Muscle of leg (tissue), 11 donors: ENCODE results near the gene GCGR. TPM values are rescaled to one million over a fixed set of nuclear protein-coding genes. Genes with fewer than 3 reads are reported as not detected.

ENCODE experiments used
- DNase-seq: peaks from one replicate; pipeline ENCODE4 v3.0.0; 2013
- H3K27ac ChIP-seq: one replicate; pipeline ENCODE4 v1.5.1; 2013; ENCODE audit warnings: mild to moderate bottlenecking, low read length, control low read depth
- H3K27me3 ChIP-seq: one replicate; pipeline ENCODE4 v1.6.1; 2013; ENCODE audit warnings: low read length; ENCODE audit not compliant: control insufficient read depth, insufficient read depth
- H3K36me3 ChIP-seq: one replicate; pipeline ENCODE4 v1.6.1; 2013; ENCODE audit warnings: low read length; ENCODE audit not compliant: control insufficient read depth, insufficient read depth
- H3K4me1 ChIP-seq: one replicate; pipeline ENCODE4 v1.6.1; 2013; ENCODE audit warnings: low read length; ENCODE audit not compliant: control insufficient read depth, insufficient read depth
- H3K4me3 ChIP-seq: one replicate; pipeline ENCODE4 v1.5.1; 2013; ENCODE audit warnings: low read length, control low read depth
- H3K9me3 ChIP-seq: replicated peaks from 2 replicates; pipeline ENCODE4 v1.6.1; 2013; ENCODE audit warnings: low read depth, low read length; ENCODE audit not compliant: control insufficient read depth
- WGBS: methylation state at CpG from one replicate; pipeline ENCODE4 v1.1.5; 2013; ENCODE audit warnings: missing lambda C conversion rate; ENCODE audit not compliant: insufficient coverage; 5-methylcytosine and 5-hydroxymethylcytosine counted together
- polyA plus RNA-seq, 8 donors: library from polyadenylated mRNA; unstranded; fragments of 120-200 nt; gene quantifications; one replicate each; pipeline versions ENCODE4 v1.2.1 to v1.2.3, GENCODE V29; 2013; ENCODE audit warnings: inconsistent platforms in 1 of 8, low replicate concordance in 1 of 8; ENCODE audit not compliant: insufficient read length in 8 of 8, insufficient read depth in 1 of 8
- total RNA-seq: library from RNA; stranded (reverse); fragments of 120-200 nt; gene quantifications from one replicate; pipeline ENCODE4 v1.2.4, GENCODE V29; 2013

GCGR gene
- total and polyA plus RNA-seq, 9 donors, result 0.10 to 0.21 (median 0.18) TPM; not detected in 5

DNA sequence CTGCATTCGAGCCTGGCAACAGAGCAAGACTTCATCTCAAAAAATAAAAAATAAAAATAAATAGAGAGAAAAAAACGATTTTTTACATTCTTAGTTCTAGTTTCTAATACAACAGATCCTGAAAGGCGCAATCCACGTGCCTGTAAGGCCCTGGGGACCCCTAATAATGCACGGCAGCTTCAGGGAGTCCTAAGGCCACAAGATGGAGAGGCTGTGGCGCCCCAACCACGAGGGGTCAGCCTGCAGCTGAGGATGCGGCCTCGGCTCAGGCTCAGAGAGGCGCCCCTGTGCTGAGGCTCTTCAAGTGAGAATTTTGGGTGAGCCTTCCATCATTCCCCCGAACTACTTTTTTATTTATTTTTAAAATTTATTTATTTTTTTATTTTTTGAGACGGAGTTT is 45.5 kb downstream of the GCGR start:
- H3K27me3 ChIP-seq, result no peaks in the 10 kb centered on the region
- H3K36me3 ChIP-seq, result peaks cover 86% of the 10 kb centered on the region
- DNase-seq, result no peak
- H3K9me3 ChIP-seq, result no peaks in the 10 kb centered on the region
- no peaks in the 10 kb centered on the region for H3K4me1 ChIP-seq
- WGBS, result 93% methylated on average over 5 of the region's 12 CpGs
- no peak overlapping the region for H3K4me3 ChIP-seq
- H3K27ac ChIP-seq, result no peak overlapping the region

GRCh38 chr17:81851423-81851822 is 47.5 kb downstream of the GCGR start:
- WGBS, result 91% methylated on average over 13 of the region's 16 CpGs
- no peaks in the 10 kb centered on the region for H3K27me3 ChIP-seq
- no peak overlapping the region for H3K4me3 ChIP-seq

GRCh38 chr17:81852237-81852636 is 48.3 kb downstream of the GCGR start:
- 90% methylated on average over 9 of the region's 12 CpGs for WGBS
- no peak for DNase-seq
- peaks cover 81% of the 10 kb centered on the region for H3K36me3 ChIP-seq
- no peak overlapping the region for H3K27ac ChIP-seq
- no peaks in the 10 kb centered on the region for H3K9me3 ChIP-seq
- H3K4me3 ChIP-seq, result no peak overlapping the region
- no peaks in the 10 kb centered on the region for H3K4me1 ChIP-seq
- no peaks in the 10 kb centered on the region for H3K27me3 ChIP-seq

More at GRCh38 chr17:81851423-81851822, 47.5 kb downstream of the GCGR start:
- peaks cover 83% of the 10 kb centered on the region for H3K36me3 ChIP-seq
- no peaks in the 10 kb centered on the region for H3K9me3 ChIP-seq
- no peak for DNase-seq
- H3K4me1 ChIP-seq, result no peaks in the 10 kb centered on the region
- H3K27ac ChIP-seq, result no peak overlapping the region

DNA sequence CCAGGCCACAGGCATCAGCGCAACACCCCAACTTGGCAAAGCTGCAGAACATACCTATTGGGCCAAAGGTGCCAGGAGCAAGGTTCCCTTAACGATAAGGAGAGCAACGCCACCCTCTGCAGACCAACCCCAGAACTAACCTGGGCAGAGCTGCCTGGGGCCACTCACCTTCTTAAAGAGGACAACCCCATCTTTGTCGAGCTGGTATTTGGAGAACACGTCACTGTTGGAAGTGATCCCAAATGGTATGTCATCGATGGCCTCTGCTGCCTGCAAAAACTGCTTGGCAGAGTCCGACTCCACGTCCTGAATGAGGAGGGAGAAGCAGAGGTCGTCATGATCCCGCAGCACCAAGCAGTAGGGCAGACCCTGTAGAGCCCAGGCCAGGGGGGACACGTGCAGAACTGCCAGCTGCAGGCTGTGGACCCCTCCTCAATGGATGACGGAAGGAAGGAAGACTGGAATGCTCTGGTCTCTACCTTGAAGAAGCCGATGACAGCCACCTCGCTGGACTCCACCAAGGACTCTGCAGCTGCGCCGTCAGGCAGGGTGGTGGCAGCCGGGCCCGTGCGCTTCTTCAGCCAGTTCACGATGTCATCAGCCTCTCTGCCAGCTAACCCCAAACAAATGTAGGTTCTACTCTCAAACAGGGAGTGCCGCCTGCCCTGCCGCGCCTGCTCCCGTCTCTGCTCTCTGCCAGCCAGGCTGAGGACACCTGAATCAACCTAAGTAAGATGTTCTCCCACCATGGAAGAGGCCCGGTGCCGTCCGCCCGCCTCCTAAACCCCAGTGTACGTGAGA is 51.2 kb downstream of the GCGR start:
- 82% methylated on average over 23 of the region's 29 CpGs for WGBS
- H3K4me1 ChIP-seq, result peaks cover 24% of the 10 kb centered on the region
- no peak for DNase-seq

GRCh38 chr17:81858170-81858966 is 54.4 kb downstream of the GCGR start:
- 77% methylated on average over 26 of the region's 30 CpGs for WGBS
- no peaks in the 10 kb centered on the region for H3K9me3 ChIP-seq
- no peaks in the 10 kb centered on the region for H3K27me3 ChIP-seq
- peak; percentile 39 for DNase-seq
- peak overlapping the region; percentile 88 for H3K27ac ChIP-seq
- peaks cover 41% of the 10 kb centered on the region for H3K4me1 ChIP-seq
- H3K36me3 ChIP-seq, result peaks cover 64% of the 10 kb centered on the region
- peak overlapping the region; percentile 66 for H3K4me3 ChIP-seq

More for the DNA sequence above, 51.2 kb downstream of the GCGR start:
- H3K4me3 ChIP-seq, result no peak overlapping the region
- H3K36me3 ChIP-seq, result peaks cover 86% of the 10 kb centered on the region
- no peak overlapping the region for H3K27ac ChIP-seq
- H3K27me3 ChIP-seq, result no peaks in the 10 kb centered on the region
- H3K9me3 ChIP-seq, result no peaks in the 10 kb centered on the region

- Histone ChIP-seq H3K4me3 (peak overlapping the region; percentile 66), H3K9me3 (no peaks in the 10 kb centered on the region), H3K27me3 (no peaks in the 10 kb centered on the region), H3K4me1 (peaks cover 41% of the 10 kb centered on the region), H3K27ac (peak overlapping the region; percentile 88), H3K36me3 (peaks cover 64% of the 10 kb centered on the region)
- 62% methylated on average over 20 of the region's 23 CpGs for WGBS
- no peak for DNase-seq
Measured at GRCh38 chr17:81858967-81859905, 55.3 kb downstream of the GCGR start.

GRCh38 chr17:81859906-81860755 is 56.2 kb downstream of the GCGR start, which contains the start of gene P4HB:
Gene P4HB (minus strand): TSS chr17:81860535. CDS start chr17:81860471, 64 bp downstream.
- Histone ChIP-seq H3K4me1 (peaks cover 41% of the 10 kb centered on the region), H3K36me3 (peaks cover 60% of the 10 kb centered on the region), H3K27me3 (no peaks in the 10 kb centered on the region), H3K27ac (peak within 1 kb of the TSS; percentile 98), H3K9me3 (no peaks in the 10 kb centered on the region), H3K4me3 (peak within 1 kb of the TSS; percentile 78)
- under 1% methylated on average over 95 of the region's 95 CpGs for WGBS
- DNase-seq, result peak; percentile 31

- peak overlapping the region; percentile 78 for H3K4me3 ChIP-seq
- peaks cover 60% of the 10 kb centered on the region for H3K36me3 ChIP-seq
- H3K4me1 ChIP-seq, result peaks cover 46% of the 10 kb centered on the region
- no peaks in the 10 kb centered on the region for H3K27me3 ChIP-seq
- no peaks in the 10 kb centered on the region for H3K9me3 ChIP-seq
- DNase-seq, result peak; percentile 100
- under 1% methylated on average over 74 of the region's 74 CpGs for WGBS
- H3K27ac ChIP-seq, result peak overlapping the region; percentile 98
Measured at GRCh38 chr17:81860756-81861568, 57.0 kb downstream of the GCGR start.
